ENCODE results near the gene FADD.
"Not testable (repeated sequence)": the region's sequence is repeated elsewhere in the genome, so short reads cannot be mapped to it uniquely, and the experiment has no call there.

The FADD gene

DNA sequence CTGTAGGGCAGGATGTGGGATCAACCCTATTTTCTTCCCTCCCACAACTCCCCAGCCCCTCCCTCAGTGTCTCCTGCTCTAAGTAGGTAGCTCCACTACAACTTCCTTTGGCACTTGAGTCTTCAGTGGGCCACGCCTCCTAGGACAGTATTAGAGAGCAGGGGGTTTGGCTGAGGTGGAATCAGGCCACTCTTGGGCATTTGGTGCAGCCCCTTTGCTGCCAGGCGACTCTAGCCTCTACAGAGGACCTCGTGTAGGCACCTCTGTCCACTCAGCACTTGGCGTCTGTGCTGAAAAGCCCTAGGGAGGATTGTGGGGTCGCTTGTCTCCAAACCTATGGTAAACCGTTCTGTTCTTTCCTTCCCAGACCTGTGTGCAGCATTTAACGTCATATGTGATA, 2.7 kb downstream of the FADD start:
- DNase-seq: no peak

DNA sequence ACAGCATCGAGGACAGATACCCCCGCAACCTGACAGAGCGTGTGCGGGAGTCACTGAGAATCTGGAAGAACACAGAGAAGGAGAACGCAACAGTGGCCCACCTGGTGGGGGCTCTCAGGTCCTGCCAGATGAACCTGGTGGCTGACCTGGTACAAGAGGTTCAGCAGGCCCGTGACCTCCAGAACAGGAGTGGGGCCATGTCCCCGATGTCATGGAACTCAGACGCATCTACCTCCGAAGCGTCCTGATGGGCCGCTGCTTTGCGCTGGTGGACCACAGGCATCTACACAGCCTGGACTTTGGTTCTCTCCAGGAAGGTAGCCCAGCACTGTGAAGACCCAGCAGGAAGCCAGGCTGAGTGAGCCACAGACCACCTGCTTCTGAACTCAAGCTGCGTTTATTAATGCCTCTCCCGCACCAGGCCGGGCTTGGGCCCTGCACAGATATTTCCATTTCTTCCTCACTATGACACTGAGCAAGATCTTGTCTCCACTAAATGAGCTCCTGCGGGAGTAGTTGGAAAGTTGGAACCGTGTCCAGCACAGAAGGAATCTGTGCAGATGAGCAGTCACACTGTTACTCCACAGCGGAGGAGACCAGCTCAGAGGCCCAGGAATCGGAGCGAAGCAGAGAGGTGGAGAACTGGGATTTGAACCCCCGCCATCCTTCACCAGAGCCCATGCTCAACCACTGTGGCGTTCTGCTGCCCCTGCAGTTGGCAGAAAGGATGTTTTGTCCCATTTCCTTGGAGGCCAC, 3.3 kb downstream of the FADD start:
- DNase-seq: no peak

DNA sequence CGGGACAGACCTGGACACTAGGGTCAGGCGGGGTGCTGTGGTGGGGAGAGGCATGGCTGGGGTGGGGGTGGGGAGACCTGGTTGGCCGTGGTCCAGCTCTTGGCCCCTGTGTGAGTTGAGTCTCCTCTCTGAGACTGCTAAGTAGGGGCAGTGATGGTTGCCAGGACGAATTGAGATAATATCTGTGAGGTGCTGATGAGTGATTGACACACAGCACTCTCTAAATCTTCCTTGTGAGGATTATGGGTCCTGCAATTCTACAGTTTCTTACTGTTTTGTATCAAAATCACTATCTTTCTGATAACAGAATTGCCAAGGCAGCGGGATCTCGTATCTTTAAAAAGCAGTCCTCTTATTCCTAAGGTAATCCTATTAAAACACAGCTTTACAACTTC, 3.9 kb downstream of the FADD start:
- DNase-seq: no peak

DNA sequence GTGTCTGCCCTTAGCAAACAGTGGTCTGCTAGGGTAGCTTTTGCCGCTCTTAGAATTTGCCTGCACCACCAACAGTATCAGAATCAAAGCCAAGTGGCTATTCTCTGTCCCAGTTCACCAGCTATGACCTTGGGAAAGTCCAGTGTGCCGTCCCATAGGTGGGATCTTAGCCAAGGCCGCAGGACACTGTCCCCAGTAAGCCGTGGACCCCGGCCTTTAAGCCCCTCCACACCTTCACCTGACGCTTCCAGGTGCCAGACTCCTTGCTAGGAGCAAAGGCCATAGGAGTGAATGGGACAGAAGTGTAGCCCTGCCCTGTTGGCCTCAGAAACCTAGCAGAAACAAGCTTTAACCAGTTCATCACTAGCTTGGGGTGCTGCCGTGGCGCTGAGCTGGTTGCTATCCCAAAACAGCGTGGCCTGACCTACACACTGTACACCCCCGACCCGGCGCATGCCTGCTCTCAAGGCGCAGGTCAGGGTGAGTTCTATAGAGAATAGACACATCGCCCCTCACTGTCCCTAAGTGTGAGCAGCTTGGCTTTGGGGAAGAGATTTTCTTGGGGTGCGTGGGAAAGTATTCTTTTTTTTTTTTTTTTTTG, 4.5 kb downstream of the FADD start:
- DNase-seq: no peak

DNA sequence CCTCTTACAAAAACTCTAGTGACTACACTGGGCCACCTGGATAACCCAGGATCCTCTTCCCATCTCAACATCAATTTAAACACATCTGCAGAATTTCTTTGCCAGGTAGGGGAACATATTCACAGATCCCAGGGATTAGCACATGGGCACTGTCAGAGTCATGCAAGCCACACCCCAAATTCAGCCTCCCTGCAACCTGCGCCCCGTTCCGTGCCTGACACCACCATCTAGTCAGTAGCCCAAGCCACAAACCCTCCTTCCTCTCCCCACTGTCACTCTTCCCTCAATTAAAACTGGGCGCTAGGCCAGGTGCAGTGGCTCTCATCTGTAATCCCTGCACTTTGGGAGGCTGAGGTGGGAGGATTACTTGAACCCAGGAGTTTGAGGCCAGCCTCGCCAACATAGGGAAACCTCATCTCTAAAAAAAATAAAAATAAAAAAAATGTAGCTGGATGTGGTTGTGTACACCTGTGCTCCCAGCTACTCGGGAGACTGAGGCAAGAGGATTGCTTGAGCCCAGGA, 6.4 kb downstream of the FADD start:
- no peak for DNase-seq

DNA sequence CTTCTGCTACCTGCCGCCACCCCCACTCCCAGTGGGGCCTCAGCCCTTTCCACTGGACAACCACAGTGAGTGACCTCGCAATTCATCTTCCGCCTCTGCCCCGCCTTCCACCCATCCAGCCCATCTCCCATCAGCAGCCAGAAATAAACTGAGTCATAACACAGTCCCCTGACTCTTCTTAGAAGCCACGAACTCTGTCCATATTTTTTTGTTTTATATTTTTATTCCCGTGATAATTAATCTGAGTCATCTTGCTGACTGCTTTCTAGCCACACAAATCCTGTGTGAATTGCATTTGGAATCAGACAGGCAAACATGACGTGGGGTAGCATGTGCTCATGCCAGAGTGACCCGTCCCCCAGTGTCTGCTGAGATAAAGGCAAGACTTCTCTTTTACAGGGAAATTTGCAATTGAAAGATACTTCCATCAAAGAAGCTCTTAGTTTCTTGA, 7.0 kb downstream of the FADD start:
- no peak for DNase-seq

DNA sequence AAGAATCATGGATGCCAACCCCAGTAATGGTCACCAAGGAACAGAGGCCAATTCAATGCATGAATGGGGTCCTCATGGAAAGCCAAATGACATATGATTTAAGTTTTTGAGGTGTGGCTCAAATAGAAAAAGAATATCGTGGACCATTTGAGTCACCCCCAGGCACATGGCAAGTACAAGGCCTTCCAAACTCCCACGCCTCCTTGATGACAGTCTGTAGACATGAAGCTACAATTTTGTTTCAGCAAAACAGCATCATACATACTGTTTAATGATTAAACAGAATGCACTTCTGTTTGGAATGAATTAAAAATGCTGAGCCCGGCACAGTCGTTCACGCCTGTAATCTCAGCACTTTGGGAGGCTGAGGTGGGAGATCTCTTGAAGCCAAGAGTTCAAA, 7.4 kb downstream of the FADD start:
- peak; percentile 35 for DNase-seq

DNA sequence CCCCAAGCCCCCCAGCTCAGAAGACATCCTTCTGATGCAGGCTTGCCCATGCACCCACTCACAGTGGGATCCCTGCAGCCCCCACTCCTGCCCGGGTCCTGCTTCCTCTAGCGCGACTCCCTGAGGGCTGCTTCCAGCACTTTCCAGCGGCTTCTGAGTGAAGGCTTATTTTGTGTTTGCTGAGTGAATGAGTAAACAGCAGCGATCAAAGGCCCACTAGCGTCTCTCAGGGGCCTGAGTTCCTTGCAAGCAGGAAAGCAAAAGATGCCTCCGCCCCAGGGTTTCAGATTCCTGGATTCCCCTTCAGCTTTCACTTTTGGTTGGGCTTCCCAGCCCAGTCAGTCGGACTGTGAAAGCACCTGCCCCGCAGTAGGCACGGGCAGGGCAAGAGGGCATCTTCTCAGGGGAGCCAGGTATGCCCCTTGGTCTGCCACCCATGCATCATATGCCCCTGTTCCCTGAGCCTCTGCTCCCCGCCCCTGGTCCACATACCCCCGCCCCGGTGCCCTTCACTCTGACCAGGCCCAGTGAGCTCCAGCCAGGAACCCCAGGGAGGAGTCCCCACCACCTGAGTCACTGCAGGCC, 9.2 kb downstream of the FADD start:
- DNase-seq: no peak

DNA sequence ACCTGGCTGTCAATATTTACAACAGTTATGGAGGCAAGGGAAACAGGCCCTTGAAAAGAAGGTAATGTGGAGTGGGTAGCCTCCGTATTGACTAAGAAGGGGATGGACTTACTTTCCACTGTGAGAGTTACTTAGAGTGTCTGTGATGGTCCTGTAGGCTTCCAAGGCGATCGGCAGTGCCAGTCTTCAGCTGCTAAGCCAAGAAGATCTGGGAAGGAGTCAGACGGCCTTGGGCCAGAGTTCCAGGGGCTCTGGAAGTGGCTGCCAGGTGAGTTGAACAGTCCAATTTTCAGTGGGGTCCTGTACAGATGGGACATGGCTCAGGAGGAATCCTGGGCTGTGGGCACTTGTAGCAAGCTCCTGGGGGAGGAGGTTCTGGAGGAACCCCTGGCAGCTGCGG, 14.3 kb downstream of the FADD start:
- DNase-seq: not testable (repeated sequence)

DNA sequence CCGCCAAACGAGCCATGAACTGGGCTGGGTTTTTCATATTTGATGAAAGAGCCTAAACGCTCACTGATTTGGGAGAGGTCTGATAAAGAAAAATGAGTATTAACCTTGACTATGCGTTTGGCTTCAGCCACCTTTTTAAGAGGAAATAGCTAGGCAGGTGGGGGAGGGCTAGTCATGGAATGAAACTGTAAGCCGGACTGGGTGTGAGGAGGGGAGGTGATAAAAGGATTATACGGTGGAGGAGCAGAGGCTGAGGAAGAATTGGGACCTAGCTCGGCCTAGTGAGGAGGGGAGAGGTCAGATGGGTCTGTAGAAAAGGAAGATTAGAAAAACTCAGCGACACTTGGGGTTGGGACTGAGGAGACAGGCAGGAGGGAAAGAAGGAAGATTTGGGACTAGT, 15.0 kb downstream of the FADD start:
- DNase-seq: not testable (repeated sequence)

DNA sequence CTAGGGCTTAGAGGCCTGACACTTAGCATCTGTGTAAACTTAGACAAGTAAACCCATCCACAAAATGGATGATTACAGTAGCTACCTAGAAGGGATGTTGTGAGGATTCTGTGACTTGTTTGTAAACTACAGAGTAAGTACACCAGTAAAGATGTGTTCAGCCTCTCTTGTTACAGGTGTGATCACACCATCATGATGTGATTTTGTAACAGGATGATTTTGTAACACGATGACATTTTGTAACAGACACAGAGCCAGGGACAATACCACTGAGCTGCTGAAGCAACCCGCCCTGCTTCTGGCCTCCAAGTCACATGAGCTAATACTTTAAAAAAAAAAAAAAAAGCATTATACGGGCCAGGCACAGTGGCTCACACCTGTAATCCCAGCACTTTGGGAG, 17.0 kb downstream of the FADD start:
- no peak for DNase-seq

DNA sequence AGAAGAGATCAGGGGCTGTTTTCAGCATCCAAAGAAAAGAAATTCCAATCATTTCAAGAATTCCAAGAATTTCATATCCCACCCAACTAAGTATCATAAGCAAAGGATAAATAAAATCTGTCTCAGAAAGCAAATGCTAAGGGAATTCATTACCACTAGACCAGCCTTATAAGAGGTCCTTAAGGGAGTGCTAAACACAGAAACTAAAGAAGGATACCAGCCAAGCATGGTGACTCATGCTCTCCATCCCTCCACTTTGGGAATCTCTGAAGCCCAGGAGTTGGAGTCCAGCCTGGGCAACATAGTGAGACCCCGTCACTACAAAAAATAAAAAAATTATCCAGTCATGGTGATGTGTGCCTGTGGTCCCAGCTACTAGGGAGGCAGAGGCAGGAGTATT, 17.8 kb downstream of the FADD start:
- no peak for DNase-seq

DNA sequence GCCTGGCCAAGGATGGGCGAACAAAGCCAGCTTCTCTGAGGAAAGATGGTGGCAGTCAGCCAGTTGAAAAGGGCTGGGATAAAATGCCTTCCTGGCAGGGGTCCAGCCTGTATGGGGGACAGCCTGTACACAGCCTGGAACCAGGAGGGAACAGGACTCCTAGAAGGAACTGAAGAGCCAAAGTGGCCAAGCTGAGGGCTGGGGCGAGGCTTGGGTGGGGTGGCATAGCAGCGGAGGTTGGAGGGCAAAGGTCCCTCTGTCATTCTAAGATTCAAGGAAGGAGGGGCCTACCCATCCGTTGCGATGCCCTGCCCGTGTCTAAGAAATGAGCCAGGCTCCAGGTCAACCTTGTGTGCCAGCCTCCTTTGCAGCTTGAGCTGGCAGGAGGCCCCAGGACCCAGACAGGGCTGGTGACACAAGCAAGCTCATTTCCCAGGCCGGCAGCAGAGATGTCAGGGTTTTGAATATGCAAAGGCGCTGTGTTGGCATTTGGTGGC, 22.6 kb downstream of the FADD start:
- DNase-seq: no peak

DNA sequence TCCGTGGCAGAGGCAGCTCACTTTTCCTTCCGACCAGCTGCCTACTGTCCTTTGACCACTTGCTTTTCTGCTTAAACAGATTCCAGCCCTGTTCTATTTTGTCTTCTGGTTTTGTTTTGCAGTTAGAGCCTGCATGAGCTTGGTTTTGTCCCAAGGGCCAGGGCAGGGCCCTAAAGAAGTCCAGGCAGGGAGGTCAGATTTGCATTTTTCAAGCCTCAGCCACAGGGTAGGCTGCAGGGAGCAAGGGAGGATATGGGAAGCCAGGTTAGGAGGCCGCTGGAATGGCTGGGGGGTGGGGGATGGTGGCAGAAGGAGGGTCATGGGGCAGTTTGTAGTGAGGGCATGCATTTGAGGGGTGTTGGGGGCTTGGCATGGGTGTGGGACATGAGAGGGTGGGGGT, 23.1 kb downstream of the FADD start:
- no peak for DNase-seq

DNA sequence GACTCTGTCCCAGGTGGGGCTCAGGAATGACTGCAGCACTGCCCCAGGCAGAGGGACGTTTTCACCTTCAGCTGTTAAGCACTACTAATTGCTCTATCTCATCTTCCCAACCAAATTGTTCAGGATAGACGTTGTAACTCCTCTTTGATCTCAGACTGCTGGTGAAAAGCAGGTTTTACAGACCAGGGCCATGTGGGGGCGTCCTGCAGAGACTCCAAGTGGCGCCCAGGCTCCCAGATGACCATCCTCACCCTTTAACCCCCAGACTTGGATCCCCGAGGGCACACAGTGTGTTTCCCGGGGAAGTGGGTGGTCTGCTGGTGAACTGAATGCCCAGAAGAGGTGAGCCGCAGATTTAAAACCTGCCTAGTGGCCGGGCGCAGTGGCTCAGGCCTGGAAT, 23.9 kb downstream of the FADD start:
- DNase-seq: no peak

DNA sequence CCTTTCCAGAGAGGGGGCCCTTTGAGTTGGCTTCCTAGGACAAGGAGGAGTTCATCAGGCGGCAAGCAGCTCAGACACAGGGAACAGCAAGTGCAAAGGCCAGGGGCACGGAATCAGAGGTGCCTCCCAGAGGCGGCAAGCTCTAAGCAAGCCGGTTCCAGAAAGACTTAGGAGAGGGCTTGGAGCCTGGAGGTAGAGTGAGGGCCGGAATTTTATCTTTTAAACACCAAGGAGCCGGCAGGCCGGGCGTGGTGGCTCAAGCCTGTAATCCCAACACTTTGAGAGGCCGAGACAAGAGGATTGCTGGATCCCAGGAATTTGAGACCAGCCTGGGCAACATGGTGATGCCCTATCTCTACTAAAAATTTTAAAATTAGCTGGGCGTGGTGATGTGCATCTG, 26.6 kb downstream of the FADD start:
- no peak for DNase-seq

DNA sequence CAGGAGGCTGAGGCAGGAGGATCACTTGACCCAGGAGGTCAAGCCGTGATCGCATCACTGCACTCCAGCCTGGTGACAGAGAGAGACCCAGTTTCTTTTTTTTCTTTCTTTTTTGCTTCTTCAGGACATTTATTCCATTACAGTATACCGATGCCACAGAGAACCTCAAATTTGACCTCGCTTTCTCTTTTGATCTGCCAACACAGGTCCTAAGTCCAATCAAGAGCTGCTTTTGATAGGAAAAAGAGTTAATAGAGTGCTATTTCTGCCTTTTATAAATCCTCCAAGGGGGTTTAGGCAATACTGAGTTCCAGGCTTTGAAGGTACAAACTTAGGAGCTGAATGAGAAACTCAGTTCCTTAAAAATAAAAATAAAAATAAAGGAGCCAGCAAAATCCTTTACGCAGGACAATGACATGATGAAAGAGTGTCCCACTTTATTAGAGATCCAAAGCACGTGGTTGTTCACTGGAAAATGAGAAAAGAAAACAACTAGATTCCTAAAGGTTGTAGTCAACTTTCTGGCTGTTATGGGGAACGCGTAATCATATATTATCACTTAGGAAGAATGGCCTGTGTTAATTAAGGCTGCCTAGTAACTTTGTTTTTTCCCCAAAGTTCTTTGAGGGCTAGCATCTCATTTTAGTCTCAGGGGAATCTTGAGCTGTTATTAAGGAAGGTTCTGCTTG, 27.2 kb downstream of the FADD start:
- DNase-seq: no peak

DNA sequence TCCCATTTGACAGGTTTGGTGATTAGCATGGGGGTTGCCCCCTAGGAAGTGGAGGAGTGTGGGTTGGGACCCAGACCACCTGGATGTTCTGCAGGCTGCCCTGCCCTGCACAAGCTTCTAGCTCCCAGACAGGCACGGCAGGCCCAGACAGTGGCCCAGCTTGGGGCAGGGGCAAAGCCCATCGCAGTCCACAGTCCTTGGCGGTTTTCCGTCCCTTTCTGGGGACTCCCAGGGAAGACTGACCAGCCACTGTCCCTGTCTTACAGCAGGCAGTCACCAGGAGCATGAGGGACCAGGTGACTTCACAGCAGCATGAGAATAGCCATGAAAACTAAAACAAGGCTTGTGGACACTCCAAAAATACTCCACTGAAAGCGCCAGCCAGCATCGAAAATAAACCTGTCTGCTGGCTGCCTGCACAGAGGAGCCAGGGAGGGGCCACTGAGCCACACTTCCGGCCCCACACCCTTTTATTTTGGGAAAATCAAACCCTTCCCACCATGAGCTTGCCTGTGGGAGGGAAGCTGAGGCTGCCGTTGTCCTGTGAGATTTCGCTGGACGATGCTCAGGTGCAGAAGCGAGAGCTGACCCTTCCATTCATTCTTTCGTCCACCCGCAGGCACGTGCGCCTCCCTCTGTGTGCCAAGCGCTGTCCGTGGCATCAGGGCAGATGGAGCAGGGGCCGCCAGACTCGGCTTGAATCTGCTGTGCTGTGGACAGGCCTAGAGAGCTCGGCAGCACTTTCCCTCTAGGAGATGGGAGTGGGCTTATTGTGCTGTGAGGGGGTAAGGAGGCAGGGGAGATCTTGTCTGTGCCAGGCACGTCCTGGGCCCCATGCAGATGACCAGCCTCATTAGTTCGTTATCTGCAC, 28.0 kb downstream of the FADD start:
- no peak for DNase-seq

DNA sequence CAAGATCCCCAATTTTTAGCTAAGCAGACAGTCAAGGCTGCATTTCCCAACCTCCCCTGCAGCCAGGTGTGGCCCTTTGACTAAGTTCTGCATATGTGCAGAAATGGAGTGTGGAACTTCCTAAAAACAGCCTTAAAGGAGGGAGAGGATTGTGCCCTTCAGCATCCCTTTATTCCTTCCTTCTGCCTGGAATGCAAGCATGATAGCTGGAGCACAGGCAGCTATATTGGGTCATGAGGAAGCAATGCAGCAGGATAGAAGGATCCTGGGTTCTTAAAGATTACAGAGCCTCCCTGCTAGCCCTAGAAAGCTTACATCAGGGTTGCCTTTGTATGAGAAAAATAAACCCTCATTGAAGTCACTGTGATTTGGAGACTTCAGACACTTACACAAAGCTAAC, 29.9 kb downstream of the FADD start:
- DNase-seq: no peak

DNA sequence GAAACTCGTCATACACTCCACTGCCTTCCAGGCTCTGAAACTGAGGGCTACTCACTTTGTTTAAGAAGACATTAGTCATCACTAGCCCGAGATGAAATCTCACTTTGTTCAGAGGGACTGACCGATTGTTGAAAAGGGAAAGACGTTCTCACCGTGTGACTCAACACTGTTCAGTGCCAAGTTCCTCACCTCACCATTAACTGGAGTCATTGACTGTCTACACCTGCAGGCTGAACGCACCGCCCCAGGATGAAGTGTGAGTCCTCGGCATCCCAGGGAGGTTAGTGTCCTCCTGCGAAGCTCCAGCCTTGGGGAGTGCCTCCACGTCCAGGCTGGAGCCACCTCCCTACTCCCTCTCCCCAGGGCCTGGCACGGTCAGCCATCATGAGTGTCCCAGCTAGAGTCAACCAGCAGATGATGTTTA, 30.4 kb downstream of the FADD start:
- peak; percentile 7 for DNase-seq

DNA sequence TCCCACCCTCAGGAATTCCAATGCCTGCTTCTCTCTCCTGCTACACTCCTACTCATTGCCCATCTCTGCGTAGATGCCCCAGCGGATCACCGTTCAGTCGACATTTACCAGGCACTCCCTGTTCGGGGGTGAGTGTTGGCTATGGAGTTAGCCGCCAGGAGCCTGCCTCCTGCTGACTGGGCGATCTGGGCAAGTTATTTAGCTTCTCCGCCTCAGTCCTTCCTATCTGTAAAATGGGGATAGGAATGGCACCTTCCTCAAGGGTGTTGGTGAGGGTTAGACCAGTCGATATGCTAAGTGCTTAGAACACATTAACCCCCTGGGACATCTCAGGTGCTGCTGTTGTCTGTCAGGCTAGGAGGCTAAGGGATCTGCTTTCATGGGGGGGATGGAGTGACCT, 30.9 kb downstream of the FADD start:
- no peak for DNase-seq

DNA sequence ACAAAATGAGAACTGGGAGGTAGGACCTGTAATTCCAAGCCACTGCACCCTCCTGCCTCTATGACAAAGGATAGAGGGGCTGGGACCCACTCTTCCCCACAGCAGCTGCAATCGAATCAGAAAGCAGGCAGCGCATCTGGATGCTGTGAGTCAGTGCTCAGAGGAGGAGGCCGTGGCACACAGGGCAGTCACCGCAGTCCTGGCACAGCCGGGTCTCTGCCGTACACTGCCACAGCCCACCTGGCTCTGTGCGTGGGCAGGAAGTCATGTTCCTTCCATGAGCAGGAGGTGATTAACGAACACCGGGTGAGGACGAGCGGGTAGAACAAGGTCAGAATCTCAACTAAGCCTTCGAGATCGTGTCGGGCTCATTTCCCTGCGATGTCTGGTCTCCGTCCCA, 37.2 kb downstream of the FADD start:
- DNase-seq: no peak

All from activated CD4-positive, alpha-beta T cell treated with anti-CD3 and anti-CD28 coated beads for 48 hours (primary cell).